Measurements from ENCODE around the gene DCUN1D4.

GRCh38 chr4:51923343-51923742 is 80.4 kb downstream of the DCUN1D4 start:
- no peak for TF ChIP-seq CTCF (IDR thresholded peaks at IDR 0.05; ENCODE audit: poor library complexity, severe bottlenecking)
- no peak for TF ChIP-seq MXI1 (conservative IDR thresholded peaks at IDR 0.05; ENCODE audit: poor library complexity, severe bottlenecking)
- TF ChIP-seq POLR2AphosphoS5 (IDR thresholded peaks at IDR 0.05) = no peak

Measured in neural cell (in vitro differentiated cells).